ENCODE results near the gene SLC12A2. TPM values are rescaled to one million over a fixed set of nuclear protein-coding genes. Genes with fewer than 3 reads are reported as not detected.

The SLC12A2 gene
- total RNA-seq, 2 experiments from 2014 or later: 18.1 to 22.7 TPM

GRCh38 chr5:128092144-128092543 is 8.6 kb downstream of the SLC12A2 start:
- POLR2A ChIA-PET: interaction anchor here (0.5 kb wide), 1 partner anchor 486 kb away, joined by 4 read pairs; no protein-coding TSS in a partner anchor
- CTCF ChIA-PET: no interaction called here

- ChIA-PET POLR2A (interaction anchor here (1.0 kb wide), 1 partner anchor 9 kb away, joined by 3 read pairs; no protein-coding TSS in a partner anchor), CTCF (no interaction called here)
Measured at GRCh38 chr5:128093368-128093767, 9.8 kb downstream of the SLC12A2 start.

- ChIA-PET POLR2A (no interaction called here), CTCF (no interaction called here)
Measured at GRCh38 chr5:128097224-128097623, 13.7 kb downstream of the SLC12A2 start.

- POLR2A ChIA-PET: no interaction called here
Measured at GRCh38 chr5:128097781-128098180, 14.2 kb downstream of the SLC12A2 start.

GRCh38 chr5:128099944-128100343 is 16.4 kb downstream of the SLC12A2 start:
- POLR2A ChIA-PET: no interaction called here
- CTCF ChIA-PET: interaction anchor here (0.6 kb wide), 1 partner anchor 886 kb away, joined by 3 read pairs; no protein-coding TSS in a partner anchor

More at GRCh38 chr5:128097781-128098180, 14.2 kb downstream of the SLC12A2 start:
- CTCF ChIA-PET: no interaction called here

- ChIA-PET POLR2A (no interaction called here), CTCF (no interaction called here)
Measured at GRCh38 chr5:128100860-128101557, 17.4 kb downstream of the SLC12A2 start.

GRCh38 chr5:128101676-128102075 is 18.1 kb downstream of the SLC12A2 start:
- POLR2A ChIA-PET: no interaction called here
- CTCF ChIA-PET: no interaction called here

- ChIA-PET CTCF (no interaction called here), POLR2A (no interaction called here)
Measured at GRCh38 chr5:128105203-128105602, 21.6 kb downstream of the SLC12A2 start.

- ChIA-PET CTCF (no interaction called here), POLR2A (no interaction called here)
Measured at GRCh38 chr5:128109138-128109537, 25.6 kb downstream of the SLC12A2 start.

GRCh38 chr5:128109766-128110165 is 26.2 kb downstream of the SLC12A2 start:
- ChIA-PET POLR2A (no interaction called here), CTCF (no interaction called here)

- POLR2A ChIA-PET: no interaction called here
Measured at GRCh38 chr5:128111818-128112448, 28.4 kb downstream of the SLC12A2 start.

GRCh38 chr5:128116445-128116844 is 32.9 kb downstream of the SLC12A2 start:
- ChIA-PET CTCF (no interaction called here), POLR2A (no interaction called here)

More at GRCh38 chr5:128111818-128112448, 28.4 kb downstream of the SLC12A2 start:
- CTCF ChIA-PET: no interaction called here

- ChIA-PET CTCF (no interaction called here), POLR2A (no interaction called here)
Measured at GRCh38 chr5:128118214-128118613, 34.6 kb downstream of the SLC12A2 start.

GRCh38 chr5:128121651-128122050 is 38.1 kb downstream of the SLC12A2 start:
- CTCF ChIA-PET: no interaction called here
- POLR2A ChIA-PET: no interaction called here

- POLR2A ChIA-PET: no interaction called here
- CTCF ChIA-PET: interaction anchor here (0.9 to 1.4 kb wide), 2 partner anchors 41 to 549 kb away, joined by 3 read pairs; no protein-coding TSS in a partner anchor
Measured at GRCh38 chr5:128123936-128124335, 40.4 kb downstream of the SLC12A2 start.

- CTCF ChIA-PET: no interaction called here
- POLR2A ChIA-PET: no interaction called here
Measured at GRCh38 chr5:128126241-128126640, 42.7 kb downstream of the SLC12A2 start.

GRCh38 chr5:128132499-128132898 is 48.9 kb downstream of the SLC12A2 start:
- CTCF ChIA-PET: no interaction called here
- POLR2A ChIA-PET: interaction anchor here (0.6 kb wide), 1 partner anchor 57 kb away, joined by 13 read pairs; no protein-coding TSS in a partner anchor

GRCh38 chr5:128135286-128135685 is 51.7 kb downstream of the SLC12A2 start:
- CTCF ChIA-PET: no interaction called here
- POLR2A ChIA-PET: no interaction called here

- CTCF ChIA-PET: no interaction called here
- POLR2A ChIA-PET: no interaction called here
Measured at GRCh38 chr5:128143911-128144310, 60.3 kb downstream of the SLC12A2 start.

GRCh38 chr5:128144491-128144890 is 60.9 kb downstream of the SLC12A2 start:
- CTCF ChIA-PET: no interaction called here
- POLR2A ChIA-PET: no interaction called here

- ChIA-PET POLR2A (no interaction called here), CTCF (no interaction called here)
Measured at GRCh38 chr5:128146671-128147070, 63.1 kb downstream of the SLC12A2 start.

- ChIA-PET CTCF (no interaction called here), POLR2A (no interaction called here)
Measured at GRCh38 chr5:128154943-128155342, 71.4 kb downstream of the SLC12A2 start.
